Loucy (cell line): ENCODE measurements around the gene KLHDC10.

Experiments used
- EZH2phosphoT487 ChIP-seq: fragments of 200-600 bp; IDR thresholded peaks from 2 replicates; pipeline ENCODE4 v1.6.1; 2018; ENCODE audit warnings: antibody characterized with exemption, mild to moderate bottlenecking, moderate library complexity, borderline replicate concordance
- TF ChIP-seq, protein P1 (sequence below): fragments of 200-600 bp; sonication (generic); conservative IDR thresholded peaks from 2 replicates; pipeline ENCODE4 v1.5.1; 2014; ENCODE audit warnings: mild to moderate bottlenecking, antibody characterized with exemption, low read length

DNA sequence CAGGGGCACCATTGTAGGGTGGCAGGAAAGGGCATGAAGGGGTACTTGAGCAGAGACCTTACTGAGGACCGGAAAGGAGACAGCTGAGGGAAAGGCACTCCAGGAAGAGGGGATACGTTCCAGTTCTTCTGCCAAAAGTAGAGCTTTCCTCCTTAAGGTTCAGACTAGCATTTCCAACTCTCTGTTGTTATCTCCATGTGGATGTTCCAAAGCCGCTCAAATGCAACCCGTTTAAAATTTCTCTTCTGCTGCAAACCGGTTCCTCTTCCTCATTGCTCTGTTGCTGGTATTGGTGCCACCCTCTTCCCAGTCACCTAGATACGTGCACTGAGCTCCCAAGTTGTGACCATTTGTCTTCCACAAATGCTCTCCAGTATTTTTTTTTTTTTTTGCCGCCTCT, 87.4 kb downstream of the KLHDC10 start:
- TF ChIP-seq, protein P1, sequence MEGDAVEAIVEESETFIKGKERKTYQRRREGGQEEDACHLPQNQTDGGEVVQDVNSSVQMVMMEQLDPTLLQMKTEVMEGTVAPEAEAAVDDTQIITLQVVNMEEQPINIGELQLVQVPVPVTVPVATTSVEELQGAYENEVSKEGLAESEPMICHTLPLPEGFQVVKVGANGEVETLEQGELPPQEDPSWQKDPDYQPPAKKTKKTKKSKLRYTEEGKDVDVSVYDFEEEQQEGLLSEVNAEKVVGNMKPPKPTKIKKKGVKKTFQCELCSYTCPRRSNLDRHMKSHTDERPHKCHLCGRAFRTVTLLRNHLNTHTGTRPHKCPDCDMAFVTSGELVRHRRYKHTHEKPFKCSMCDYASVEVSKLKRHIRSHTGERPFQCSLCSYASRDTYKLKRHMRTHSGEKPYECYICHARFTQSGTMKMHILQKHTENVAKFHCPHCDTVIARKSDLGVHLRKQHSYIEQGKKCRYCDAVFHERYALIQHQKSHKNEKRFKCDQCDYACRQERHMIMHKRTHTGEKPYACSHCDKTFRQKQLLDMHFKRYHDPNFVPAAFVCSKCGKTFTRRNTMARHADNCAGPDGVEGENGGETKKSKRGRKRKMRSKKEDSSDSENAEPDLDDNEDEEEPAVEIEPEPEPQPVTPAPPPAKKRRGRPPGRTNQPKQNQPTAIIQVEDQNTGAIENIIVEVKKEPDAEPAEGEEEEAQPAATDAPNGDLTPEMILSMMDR: no peak
- no peak for TF ChIP-seq EZH2phosphoT487
